Measurements from ENCODE around the gene TRIM33.
"Not testable (repeated sequence)": the region's sequence is repeated elsewhere in the genome, so short reads cannot be mapped to it uniquely, and the experiment has no call there.

TRIM33 gene

GRCh38 chr1:114397601-114398000 is 113.4 kb downstream of the TRIM33 start:
- TF ChIP-seq, protein P1, sequence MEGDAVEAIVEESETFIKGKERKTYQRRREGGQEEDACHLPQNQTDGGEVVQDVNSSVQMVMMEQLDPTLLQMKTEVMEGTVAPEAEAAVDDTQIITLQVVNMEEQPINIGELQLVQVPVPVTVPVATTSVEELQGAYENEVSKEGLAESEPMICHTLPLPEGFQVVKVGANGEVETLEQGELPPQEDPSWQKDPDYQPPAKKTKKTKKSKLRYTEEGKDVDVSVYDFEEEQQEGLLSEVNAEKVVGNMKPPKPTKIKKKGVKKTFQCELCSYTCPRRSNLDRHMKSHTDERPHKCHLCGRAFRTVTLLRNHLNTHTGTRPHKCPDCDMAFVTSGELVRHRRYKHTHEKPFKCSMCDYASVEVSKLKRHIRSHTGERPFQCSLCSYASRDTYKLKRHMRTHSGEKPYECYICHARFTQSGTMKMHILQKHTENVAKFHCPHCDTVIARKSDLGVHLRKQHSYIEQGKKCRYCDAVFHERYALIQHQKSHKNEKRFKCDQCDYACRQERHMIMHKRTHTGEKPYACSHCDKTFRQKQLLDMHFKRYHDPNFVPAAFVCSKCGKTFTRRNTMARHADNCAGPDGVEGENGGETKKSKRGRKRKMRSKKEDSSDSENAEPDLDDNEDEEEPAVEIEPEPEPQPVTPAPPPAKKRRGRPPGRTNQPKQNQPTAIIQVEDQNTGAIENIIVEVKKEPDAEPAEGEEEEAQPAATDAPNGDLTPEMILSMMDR (IDR thresholded peaks at IDR 0.05; ENCODE audit: low read length, missing control alignments): no peak
- DNase-seq (ENCODE audit: low read depth): no peak
- no peak overlapping the region for H3K4me3 ChIP-seq (replicated peaks; ENCODE audit: low read depth, low read length)

- TF ChIP-seq, protein P1 (IDR thresholded peaks at IDR 0.05; ENCODE audit: low read length, missing control alignments): no peak
These were observed 115.1 kb downstream of the TRIM33 start for GRCh38 chr1:114395863-114396262.

DNA sequence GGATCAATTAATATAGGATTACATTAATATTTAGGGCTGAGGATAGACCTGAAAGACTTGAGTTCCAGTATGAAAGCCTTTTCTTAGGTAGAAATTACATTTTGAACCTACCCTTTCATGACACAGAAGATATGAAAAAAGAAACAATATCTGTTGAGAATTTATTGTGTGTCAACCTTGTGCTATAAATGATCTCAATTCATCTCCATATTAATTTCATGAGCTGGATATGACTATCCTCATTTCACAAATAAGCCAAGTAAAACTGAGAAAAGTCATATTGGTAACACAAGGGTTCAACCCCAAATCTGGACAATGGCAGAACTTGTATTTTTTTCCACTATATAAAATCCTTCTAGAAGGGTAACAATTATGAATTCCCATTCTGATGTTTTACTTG is 120.0 kb downstream of the TRIM33 start:
- no peak for DNase-seq (ENCODE audit: low read depth)
- H3K4me3 ChIP-seq (replicated peaks; ENCODE audit: low read depth, low read length): no peak overlapping the region
- TF ChIP-seq, protein P1 (IDR thresholded peaks at IDR 0.05; ENCODE audit: low read length, missing control alignments): no peak

More at GRCh38 chr1:114395863-114396262, 115.1 kb downstream of the TRIM33 start:
- no peak for DNase-seq (ENCODE audit: low read depth)
- H3K4me3 ChIP-seq (replicated peaks; ENCODE audit: low read depth, low read length): no peak overlapping the region

- no peak for DNase-seq (ENCODE audit: low read depth)
- TF ChIP-seq, protein P1 (IDR thresholded peaks at IDR 0.05; ENCODE audit: low read length, missing control alignments): no peak
- no peak overlapping the region for H3K4me3 ChIP-seq (replicated peaks; ENCODE audit: low read depth, low read length)
These were observed 120.6 kb downstream of the TRIM33 start for GRCh38 chr1:114390361-114390760.

- TF ChIP-seq, protein P1 (IDR thresholded peaks at IDR 0.05; ENCODE audit: low read length, missing control alignments): no peak
- no peak for DNase-seq (ENCODE audit: low read depth)
These were observed 122.5 kb downstream of the TRIM33 start for GRCh38 chr1:114388432-114389003.

GRCh38 chr1:114387585-114387984 is 123.4 kb downstream of the TRIM33 start:
- not testable (repeated sequence) for DNase-seq (ENCODE audit: low read depth); H3K4me3 ChIP-seq (replicated peaks; ENCODE audit: low read depth, low read length)

More at GRCh38 chr1:114388432-114389003, 122.5 kb downstream of the TRIM33 start:
- H3K4me3 ChIP-seq (replicated peaks; ENCODE audit: low read depth, low read length): no peak overlapping the region

- no peak overlapping the region for H3K4me3 ChIP-seq (replicated peaks; ENCODE audit: low read depth, low read length)
- no peak for DNase-seq (ENCODE audit: low read depth)
- TF ChIP-seq, protein P1 (IDR thresholded peaks at IDR 0.05; ENCODE audit: low read length, missing control alignments): no peak
These were observed 124.0 kb downstream of the TRIM33 start for GRCh38 chr1:114387010-114387360.
